ENCODE results near the gene PTK7. TPM values are rescaled to one million over a fixed set of nuclear protein-coding genes. Genes with fewer than 3 reads are reported as not detected.

PTK7 gene
- total RNA-seq, 2 experiments from 2014 or later, result 1.2 to 1.6 TPM

DNA sequence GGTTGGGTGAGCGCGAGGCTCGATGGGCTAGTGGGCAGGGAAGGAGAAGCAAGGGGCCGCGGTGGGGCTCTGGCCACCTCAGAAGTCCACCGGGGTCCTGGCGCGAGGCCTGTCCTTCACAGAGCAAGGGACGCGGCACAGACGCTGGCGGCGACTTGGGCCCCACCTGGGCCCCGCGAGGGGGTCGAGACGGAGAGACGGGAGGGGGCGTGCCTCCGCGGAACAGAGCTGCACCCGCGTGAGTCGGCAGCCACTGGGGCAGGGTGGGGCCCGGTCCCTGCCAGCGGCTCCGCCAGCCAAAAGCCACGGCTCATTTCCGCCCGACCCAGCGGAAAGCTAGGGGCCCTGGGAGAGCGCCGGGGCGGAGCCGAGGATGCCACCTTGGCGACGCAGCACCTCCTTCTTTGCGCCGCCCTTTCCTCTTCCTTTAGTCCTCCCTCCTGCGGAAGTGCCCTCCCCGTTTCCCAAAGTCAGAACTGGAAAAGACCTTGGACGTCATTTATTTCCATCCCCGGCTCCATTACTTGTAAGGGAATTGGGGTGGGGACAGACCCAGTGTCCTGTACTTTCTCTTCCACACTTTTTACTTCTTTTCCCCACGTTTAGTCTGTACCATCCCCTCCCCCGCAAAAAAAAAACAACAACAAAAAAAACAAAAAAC lies 22.4 kb upstream of the PTK7 start, which contains the start of gene CUL7:
Gene CUL7, minus strand, starts transcription at position 307 of the 661 bp plus-strand sequence. CDS start 1,063 bp downstream, outside the sequence.
- ChIA-PET POLR2A (interaction anchor here (0.6 to 3.2 kb wide), 21 partner anchors 11 to 1266 kb away, joined by 3 to 50 read pairs (median 5); partner anchors contain the start of genes BICRAL, CNPY3, CUL9 and KLHDC3), CTCF (interaction anchor here (0.6 to 1.5 kb wide), 7 partner anchors 32 to 175 kb away, joined by 3 to 7 read pairs (median 4); partner anchors contain the start of genes DNPH1, KLHDC3, MEA1 and RRP36)
- peak within 1 kb of the TSS; percentile 93 for H3K4me3 ChIP-seq (ENCODE audit: low read length)
- peaks cover 45% of the 10 kb centered on the region for H3K4me1 ChIP-seq (ENCODE audit: insufficient read depth, low read length)
- peaks cover 37% of the 10 kb centered on the region for H3K36me3 ChIP-seq (ENCODE audit: insufficient read depth, low read length)
- DNase-seq, result peak; percentile 78 to 95 (median 89)
- no peaks in the 10 kb centered on the region for H3K9me3 ChIP-seq (ENCODE audit: control insufficient read depth in 1 of 2, insufficient read depth in 1 of 2, low read length in 2 of 2)
- H3K27me3 Mint-ChIP-seq, result no peaks in the 10 kb centered on the region
- H3K27me3 ChIP-seq (ENCODE audit: control insufficient read depth in 1 of 2, insufficient read depth in 2 of 2, low read length in 2 of 2), result no peaks in the 10 kb centered on the region
- ATAC-seq (ENCODE audit: poor library complexity), result peak; percentile 99
- peaks cover 59% of the 10 kb centered on the region for H3K4me1 Mint-ChIP-seq (ENCODE audit: low read depth)
- H3K27ac Mint-ChIP-seq, result peak within 1 kb of the TSS; percentile 96
- peak within 1 kb of the TSS; percentile 76 to 84 for H3K27ac ChIP-seq (ENCODE audit: low read depth in 1 of 2, low read length in 2 of 2)
- TF ChIP-seq, protein P1, sequence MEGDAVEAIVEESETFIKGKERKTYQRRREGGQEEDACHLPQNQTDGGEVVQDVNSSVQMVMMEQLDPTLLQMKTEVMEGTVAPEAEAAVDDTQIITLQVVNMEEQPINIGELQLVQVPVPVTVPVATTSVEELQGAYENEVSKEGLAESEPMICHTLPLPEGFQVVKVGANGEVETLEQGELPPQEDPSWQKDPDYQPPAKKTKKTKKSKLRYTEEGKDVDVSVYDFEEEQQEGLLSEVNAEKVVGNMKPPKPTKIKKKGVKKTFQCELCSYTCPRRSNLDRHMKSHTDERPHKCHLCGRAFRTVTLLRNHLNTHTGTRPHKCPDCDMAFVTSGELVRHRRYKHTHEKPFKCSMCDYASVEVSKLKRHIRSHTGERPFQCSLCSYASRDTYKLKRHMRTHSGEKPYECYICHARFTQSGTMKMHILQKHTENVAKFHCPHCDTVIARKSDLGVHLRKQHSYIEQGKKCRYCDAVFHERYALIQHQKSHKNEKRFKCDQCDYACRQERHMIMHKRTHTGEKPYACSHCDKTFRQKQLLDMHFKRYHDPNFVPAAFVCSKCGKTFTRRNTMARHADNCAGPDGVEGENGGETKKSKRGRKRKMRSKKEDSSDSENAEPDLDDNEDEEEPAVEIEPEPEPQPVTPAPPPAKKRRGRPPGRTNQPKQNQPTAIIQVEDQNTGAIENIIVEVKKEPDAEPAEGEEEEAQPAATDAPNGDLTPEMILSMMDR (IDR thresholded peaks at IDR 0.05), result no peak
- peak within 1 kb of the TSS; percentile 98 for H3K4me3 Mint-ChIP-seq
- intact Hi-C loops (cut with DNase I, micrococcal nuclease), result loop anchor here (2.0 to 10.0 kb wide), 4 partner anchors 76 to 1159 kb away; partner anchors contain the start of genes PEX6 (in 2 of the 2), CNPY3 (in 1 of the 2), GTPBP2 (in 1 of the 2) and USP49 (in 1 of the 2)
- peaks cover 67% of the 10 kb centered on the region for H3K36me3 Mint-ChIP-seq (ENCODE audit: low read depth)
- no peaks in the 10 kb centered on the region for H3K9me3 Mint-ChIP-seq

- H3K36me3 ChIP-seq (ENCODE audit: insufficient read depth, low read length), result peaks cover 32% of the 10 kb centered on the region
- DNase-seq, result peak in 1 of 14 experiments; percentile 34
- peak overlapping the region; percentile 76 to 84 for H3K27ac ChIP-seq (ENCODE audit: low read depth in 1 of 2, low read length in 2 of 2)
- H3K4me1 ChIP-seq (ENCODE audit: insufficient read depth, low read length), result peaks cover 50% of the 10 kb centered on the region
- no peak for ATAC-seq (ENCODE audit: poor library complexity)
- H3K9me3 ChIP-seq (ENCODE audit: control insufficient read depth in 1 of 2, insufficient read depth in 1 of 2, low read length in 2 of 2), result no peaks in the 10 kb centered on the region
- ChIA-PET POLR2A (interaction anchor here (0.6 to 3.2 kb wide), 24 partner anchors 10 to 1267 kb away, joined by 3 to 50 read pairs (median 5); partner anchors contain the start of genes BICRAL, CNPY3, CUL9 and KLHDC3), CTCF (interaction anchor here (0.8 to 1.5 kb wide), 6 partner anchors 33 to 175 kb away, joined by 3 to 7 read pairs (median 4); partner anchors contain the start of genes DNPH1, KLHDC3, MEA1 and RRP36)
- Mint-ChIP-seq H3K4me3 (peak overlapping the region; percentile 98), H3K27me3 (no peaks in the 10 kb centered on the region), H3K27ac (peak overlapping the region; percentile 96), H3K36me3 (ENCODE audit: low read depth) (peaks cover 70% of the 10 kb centered on the region), H3K9me3 (no peaks in the 10 kb centered on the region), H3K4me1 (ENCODE audit: low read depth) (peaks cover 66% of the 10 kb centered on the region)
- no peaks in the 10 kb centered on the region for H3K27me3 ChIP-seq (ENCODE audit: control insufficient read depth in 1 of 2, insufficient read depth in 2 of 2, low read length in 2 of 2)
- TF ChIP-seq, protein P1 (IDR thresholded peaks at IDR 0.05), result no peak
- H3K4me3 ChIP-seq (ENCODE audit: low read length), result peak overlapping the region; percentile 93
- intact Hi-C loops (cut with DNase I, micrococcal nuclease), result loop anchor here (5.0 to 10.0 kb wide), 3 partner anchors 77 to 1160 kb away; partner anchors contain the start of genes PEX6 (in 2 of the 2), GTPBP2 (in 1 of the 2) and USP49 (in 1 of the 2)
These were observed 21.7 kb upstream of the PTK7 start for GRCh38 chr6:43054206-43054943.

- H3K9me3 Mint-ChIP-seq, result no peaks in the 10 kb centered on the region
- CTCF ChIA-PET, result no interaction called here
- Histone ChIP-seq H3K4me1 (ENCODE audit: insufficient read depth, low read length) (peaks cover 57% of the 10 kb centered on the region), H3K4me3 (ENCODE audit: low read length) (no peak overlapping the region), H3K27ac (ENCODE audit: low read depth in 1 of 2, low read length in 2 of 2) (no peak overlapping the region), H3K27me3 (ENCODE audit: control insufficient read depth in 1 of 2, insufficient read depth in 2 of 2, low read length in 2 of 2) (no peaks in the 10 kb centered on the region), H3K9me3 (ENCODE audit: control insufficient read depth in 1 of 2, insufficient read depth in 1 of 2, low read length in 2 of 2) (no peaks in the 10 kb centered on the region), H3K36me3 (ENCODE audit: insufficient read depth, low read length) (peaks cover 23% of the 10 kb centered on the region)
- DNase-seq, result no peak
- ATAC-seq (ENCODE audit: poor library complexity), result no peak
- H3K27ac Mint-ChIP-seq, result peak overlapping the region; percentile 58
- peak overlapping the region; percentile 63 for H3K4me3 Mint-ChIP-seq
- POLR2A ChIA-PET, result interaction anchor here (1.2 kb wide), 1 partner anchor 35 kb away, joined by 3 read pairs; the partner anchor contains the start of gene RRP36
- H3K4me1 Mint-ChIP-seq (ENCODE audit: low read depth), result peaks cover 75% of the 10 kb centered on the region
- peaks cover 62% of the 10 kb centered on the region for H3K36me3 Mint-ChIP-seq (ENCODE audit: low read depth)
- TF ChIP-seq, protein P1 (IDR thresholded peaks at IDR 0.05), result no peak
- intact Hi-C loops (cut with DNase I, micrococcal nuclease), result loop anchor here in 1 of 2 experiments (10.0 kb wide), 1 partner anchor 1161 kb away; the partner anchor contains the start of gene USP49
- H3K27me3 Mint-ChIP-seq, result no peaks in the 10 kb centered on the region
These were observed 20.1 kb upstream of the PTK7 start for GRCh38 chr6:43055966-43056365.
